ENCODE measurements around the gene GPT2. TPM values are rescaled to one million over a fixed set of nuclear protein-coding genes. Genes with fewer than 3 reads are reported as not detected.

The GPT2 gene
- total RNA-seq, 1 donor from 2014 or later, result 37.9 TPM

GRCh38 chr16:46972429-46973206 is 88.5 kb downstream of the GPT2 start:
- TF ChIP-seq CTCF (conservative IDR thresholded peaks at IDR 0.05; ENCODE audit: low read depth, low read length), result no peak
- peak overlapping the region; percentile 92 for H3K4me3 ChIP-seq (ENCODE audit: low read depth, low read length)
- DNase-seq (ENCODE audit: low read depth), result no peak

GRCh38 chr16:46973207-46973995 is 89.2 kb downstream of the GPT2 start, which contains the start of gene DNAJA2:
DNAJA2 (minus strand) TSS chr16:46973674; CDS start chr16:46973572, 102 bp downstream.
- peak within 1 kb of the TSS; percentile 92 for H3K4me3 ChIP-seq (ENCODE audit: low read depth, low read length)
- no peak for TF ChIP-seq CTCF (conservative IDR thresholded peaks at IDR 0.05; ENCODE audit: low read depth, low read length)
- DNase-seq (ENCODE audit: low read depth), result no peak

- H3K4me3 ChIP-seq (ENCODE audit: low read depth, low read length), result peak overlapping the region; percentile 92
- no peak for TF ChIP-seq CTCF (conservative IDR thresholded peaks at IDR 0.05; ENCODE audit: low read depth, low read length)
- no peak for DNase-seq (ENCODE audit: low read depth)
Observed at GRCh38 chr16:46973996-46974324, 89.8 kb downstream of the GPT2 start.

- peak overlapping the region; percentile 92 for H3K4me3 ChIP-seq (ENCODE audit: low read depth, low read length)
- DNase-seq (ENCODE audit: low read depth), result no peak
- no peak for TF ChIP-seq CTCF (conservative IDR thresholded peaks at IDR 0.05; ENCODE audit: low read depth, low read length)
Observed at GRCh38 chr16:46974352-46974751, 90.2 kb downstream of the GPT2 start.

GRCh38 chr16:46975165-46975564 is 91.0 kb downstream of the GPT2 start:
- no peak for DNase-seq (ENCODE audit: low read depth)
- H3K4me3 ChIP-seq (ENCODE audit: low read depth, low read length), result no peak overlapping the region
- no peak for TF ChIP-seq CTCF (conservative IDR thresholded peaks at IDR 0.05; ENCODE audit: low read depth, low read length)

- no peak overlapping the region for H3K4me3 ChIP-seq (ENCODE audit: low read depth, low read length)
- no peak for DNase-seq (ENCODE audit: low read depth)
- TF ChIP-seq CTCF (conservative IDR thresholded peaks at IDR 0.05; ENCODE audit: low read depth, low read length), result no peak
Observed at GRCh38 chr16:46975908-46976470, 91.8 kb downstream of the GPT2 start.
